ENCODE results near the gene RNF39.

RNF39 gene

GRCh38 chr6:30022189-30022588, 53.4 kb downstream of the RNF39 start:
- no peaks in the 10 kb centered on the region for H3K79me2 ChIP-seq (ENCODE audit: insufficient read depth, low read length)
- H3K27ac ChIP-seq (ENCODE audit: low read depth, low read length) = no peak overlapping the region
- no peak overlapping the region for H2AFZ ChIP-seq (ENCODE audit: low read depth, low read length, severe bottlenecking)
- H3K9me2 ChIP-seq (replicated peaks; ENCODE audit: insufficient read depth, low read length) = no peaks in the 10 kb centered on the region
- no peak overlapping the region for H3K9ac ChIP-seq (ENCODE audit: low read length)
- no peaks in the 10 kb centered on the region for H3F3A ChIP-seq (ENCODE audit: insufficient read depth)
- TF ChIP-seq, protein P1, sequence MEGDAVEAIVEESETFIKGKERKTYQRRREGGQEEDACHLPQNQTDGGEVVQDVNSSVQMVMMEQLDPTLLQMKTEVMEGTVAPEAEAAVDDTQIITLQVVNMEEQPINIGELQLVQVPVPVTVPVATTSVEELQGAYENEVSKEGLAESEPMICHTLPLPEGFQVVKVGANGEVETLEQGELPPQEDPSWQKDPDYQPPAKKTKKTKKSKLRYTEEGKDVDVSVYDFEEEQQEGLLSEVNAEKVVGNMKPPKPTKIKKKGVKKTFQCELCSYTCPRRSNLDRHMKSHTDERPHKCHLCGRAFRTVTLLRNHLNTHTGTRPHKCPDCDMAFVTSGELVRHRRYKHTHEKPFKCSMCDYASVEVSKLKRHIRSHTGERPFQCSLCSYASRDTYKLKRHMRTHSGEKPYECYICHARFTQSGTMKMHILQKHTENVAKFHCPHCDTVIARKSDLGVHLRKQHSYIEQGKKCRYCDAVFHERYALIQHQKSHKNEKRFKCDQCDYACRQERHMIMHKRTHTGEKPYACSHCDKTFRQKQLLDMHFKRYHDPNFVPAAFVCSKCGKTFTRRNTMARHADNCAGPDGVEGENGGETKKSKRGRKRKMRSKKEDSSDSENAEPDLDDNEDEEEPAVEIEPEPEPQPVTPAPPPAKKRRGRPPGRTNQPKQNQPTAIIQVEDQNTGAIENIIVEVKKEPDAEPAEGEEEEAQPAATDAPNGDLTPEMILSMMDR (IDR thresholded peaks at IDR 0.05; ENCODE audit: insufficient read depth, low read length, poor library complexity, severe bottlenecking) = no peak
- TF ChIP-seq EZH2phosphoT487 (conservative IDR thresholded peaks at IDR 0.05; ENCODE audit: low read length) = no peak
- no peaks in the 10 kb centered on the region for H4K20me1 ChIP-seq (ENCODE audit: low read depth, low read length)
- no peak overlapping the region for H3K4me2 ChIP-seq (ENCODE audit: low read depth, low read length, poor library complexity, severe bottlenecking)
- H3K4me3 ChIP-seq (ENCODE audit: insufficient read depth, low read length, poor library complexity, severe bottlenecking) = no peak overlapping the region
- H3K9me3 ChIP-seq (ENCODE audit: insufficient read depth, low read length) = no peaks in the 10 kb centered on the region
- no peaks in the 10 kb centered on the region for H3K36me3 ChIP-seq (ENCODE audit: low read length)
- no peaks in the 10 kb centered on the region for H3K27me3 ChIP-seq (ENCODE audit: low read length)

GRCh38 chr6:30020626-30021025, 54.9 kb downstream of the RNF39 start:
- Histone ChIP-seq H3K9ac (ENCODE audit: low read length) (no peak overlapping the region), H3K27me3 (ENCODE audit: low read length) (no peaks in the 10 kb centered on the region), H3K4me3 (ENCODE audit: insufficient read depth, low read length, poor library complexity, severe bottlenecking) (no peak overlapping the region), H4K20me1 (ENCODE audit: low read depth, low read length) (no peaks in the 10 kb centered on the region), H3K27ac (ENCODE audit: low read depth, low read length) (no peak overlapping the region), H3K9me2 (replicated peaks; ENCODE audit: insufficient read depth, low read length) (no peaks in the 10 kb centered on the region), H3K36me3 (ENCODE audit: low read length) (no peaks in the 10 kb centered on the region), H3K79me2 (ENCODE audit: insufficient read depth, low read length) (no peaks in the 10 kb centered on the region), H3F3A (ENCODE audit: insufficient read depth) (no peaks in the 10 kb centered on the region), H2AFZ (ENCODE audit: low read depth, low read length, severe bottlenecking) (no peak overlapping the region), H3K9me3 (ENCODE audit: insufficient read depth, low read length) (no peaks in the 10 kb centered on the region), H3K4me2 (ENCODE audit: low read depth, low read length, poor library complexity, severe bottlenecking) (no peak overlapping the region)
- no peak for TF ChIP-seq EZH2phosphoT487 (conservative IDR thresholded peaks at IDR 0.05; ENCODE audit: low read length)
